HG03439 (cell line): ENCODE results near the gene GIPC2.
"Not testable (repeated sequence)": the region's sequence is repeated elsewhere in the genome, so short reads cannot be mapped to it uniquely, and the experiment has no call there.

Source experiments
- ATAC-seq: cut with Tn5 transposase; IDR thresholded peaks from one replicate; pipeline ENCODE4 v1.9.1; 2021; ENCODE audit warnings: mild to moderate bottlenecking, moderate library complexity; ENCODE audit not compliant: unreplicated experiment

GIPC2 gene

DNA sequence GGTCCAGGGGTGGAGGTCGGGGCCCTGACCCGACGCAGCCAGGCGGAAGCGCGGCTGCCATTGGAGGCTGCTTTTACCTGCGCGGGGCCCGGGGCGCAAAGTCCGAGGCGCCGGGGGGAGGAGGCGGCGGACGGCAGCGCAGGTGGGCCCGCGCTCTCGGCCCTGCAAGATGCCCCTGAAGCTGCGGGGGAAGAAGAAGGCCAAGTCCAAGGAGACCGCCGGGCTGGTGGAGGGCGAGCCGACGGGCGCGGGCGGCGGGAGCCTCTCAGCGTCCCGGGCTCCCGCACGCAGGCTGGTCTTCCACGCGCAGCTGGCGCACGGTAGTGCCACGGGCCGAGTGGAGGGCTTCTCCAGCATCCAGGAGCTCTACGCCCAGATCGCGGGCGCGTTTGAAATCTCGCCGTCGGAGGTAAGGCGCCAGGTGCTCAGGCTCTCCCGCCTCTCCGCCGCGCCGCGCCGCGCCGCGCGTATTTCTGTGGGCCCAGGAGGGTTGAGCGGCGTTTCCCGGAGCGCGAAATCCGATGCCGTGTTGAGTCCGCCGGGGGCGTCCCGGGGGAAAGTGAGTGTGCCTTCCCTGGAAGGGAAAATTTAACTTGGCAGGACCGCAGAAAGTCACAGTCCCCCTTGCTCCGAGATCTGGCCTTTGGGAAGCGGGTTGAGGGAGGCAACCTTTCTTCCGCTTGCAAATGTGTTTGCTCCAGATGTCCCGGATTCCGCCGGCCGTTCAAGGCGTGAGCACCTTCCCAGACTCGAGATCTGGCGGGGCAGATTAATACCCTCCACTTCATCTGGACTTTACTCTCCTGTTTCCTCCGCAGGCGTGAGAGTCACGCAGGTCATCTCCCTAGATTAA, at the start of gene GIPC2:
Gene GIPC2 (plus strand): TSS at position 41 of the 853 bp plus-strand sequence. CDS start 129 bp downstream, at position 170.
- ATAC-seq, result no peak

- ATAC-seq, result no peak
Observed at GRCh38 chr1:77996734-77997133, 49.0 kb upstream of the GIPC2 start.

- not testable (repeated sequence) for ATAC-seq
Observed at GRCh38 chr1:78000536-78000935, 45.2 kb upstream of the GIPC2 start.

DNA sequence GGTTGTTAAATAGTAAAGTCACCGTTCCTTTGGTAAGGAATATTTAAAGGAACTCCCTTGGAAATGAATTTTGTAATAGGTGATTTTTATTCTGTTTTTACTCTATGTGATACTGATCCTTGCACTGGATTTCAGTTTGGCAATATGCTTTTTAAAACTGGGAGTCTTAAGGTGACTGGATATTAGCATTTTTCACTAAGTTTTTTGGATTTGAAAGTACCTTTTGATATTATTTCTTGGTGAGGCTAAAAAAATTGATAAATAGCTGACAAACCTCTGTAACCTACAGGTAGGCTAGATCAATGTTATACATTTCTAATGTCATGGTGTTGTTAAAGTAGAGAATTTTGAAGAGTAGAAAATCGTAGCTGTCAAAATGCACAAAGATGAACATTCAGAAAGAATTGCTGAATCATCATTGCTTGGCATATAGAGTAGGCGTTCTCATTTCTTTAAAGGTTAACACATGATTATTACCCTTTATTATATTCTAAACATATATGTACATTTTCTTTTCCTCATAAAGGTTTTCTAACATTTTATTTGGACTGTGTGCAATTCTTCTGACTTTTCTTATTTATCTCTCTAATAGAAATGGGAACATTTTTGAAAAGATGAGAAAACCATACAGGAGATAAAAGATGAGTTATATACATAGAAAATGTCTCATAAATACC, 42.6 kb upstream of the GIPC2 start:
- no peak for ATAC-seq

DNA sequence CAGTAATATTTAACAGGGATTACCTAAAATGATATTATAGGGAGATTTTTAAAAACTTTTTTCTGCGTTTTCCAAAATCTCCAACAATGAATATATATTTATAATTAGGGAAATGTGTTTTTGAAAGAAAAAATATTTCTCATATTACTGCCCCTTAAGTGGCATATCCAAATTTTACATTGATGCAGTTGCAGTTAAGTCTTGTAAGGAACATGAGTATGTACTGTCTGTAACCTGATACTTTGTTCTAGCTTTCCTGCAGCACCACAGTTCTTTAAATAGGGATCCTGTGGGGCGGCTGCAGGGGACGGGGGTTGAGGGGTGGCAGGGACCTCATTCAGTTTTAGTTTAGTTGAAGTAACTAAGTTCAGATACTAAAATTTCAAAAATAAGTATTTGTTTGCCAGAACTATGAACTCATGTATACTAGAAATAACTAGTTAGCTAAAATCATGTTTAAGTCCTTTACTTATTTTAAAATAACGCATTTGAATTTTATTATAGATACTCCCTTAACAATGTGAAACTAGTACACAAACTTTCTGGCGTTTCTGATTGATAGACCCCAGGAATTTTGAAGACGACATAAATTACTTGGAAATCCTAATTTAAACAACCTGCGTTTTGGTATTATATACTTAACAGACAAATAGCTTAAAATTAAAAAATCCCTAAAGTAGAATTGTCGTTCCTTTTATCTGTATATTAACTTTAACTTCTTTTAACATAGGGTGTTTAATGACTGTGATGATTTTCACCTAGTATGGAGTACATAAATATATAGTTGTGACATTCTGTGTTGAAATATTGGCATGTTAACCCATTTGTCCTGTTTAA, 41.7 kb upstream of the GIPC2 start:
- ATAC-seq, result peak; percentile 52

GRCh38 chr1:78004719-78005447, 40.9 kb upstream of the GIPC2 start, which contains the start of gene DNAJB4:
Gene DNAJB4 (plus strand): TSS chr1:78004939. CDS start chr1:78005111, 172 bp downstream.
- ATAC-seq, result peak; percentile 98

GRCh38 chr1:78005448-78005722, 40.4 kb upstream of the GIPC2 start:
- no peak for ATAC-seq

DNA sequence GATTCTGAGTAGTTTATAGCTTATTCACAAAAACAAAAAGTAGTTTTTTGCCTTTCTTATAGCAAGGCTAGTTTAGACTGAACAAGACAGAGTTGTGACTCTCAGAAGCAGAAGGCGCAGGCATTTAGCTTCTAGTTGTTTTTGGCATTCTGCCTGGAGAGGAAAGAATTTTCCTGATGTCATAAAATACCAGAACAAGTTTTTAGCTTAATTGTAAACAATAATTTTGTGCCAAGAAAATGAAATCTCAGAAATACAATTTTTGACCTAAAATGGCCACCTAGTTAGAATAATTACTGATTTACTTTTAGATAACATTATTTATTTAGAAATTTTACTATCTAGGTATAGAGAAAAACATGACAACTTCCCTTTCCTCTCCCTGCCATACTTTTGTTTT, 40.0 kb upstream of the GIPC2 start:
- ATAC-seq, result no peak

- ATAC-seq, result no peak
Observed at GRCh38 chr1:78006521-78006920, 39.2 kb upstream of the GIPC2 start.

GRCh38 chr1:78007677-78008341, 38.0 kb upstream of the GIPC2 start:
- no peak for ATAC-seq

DNA sequence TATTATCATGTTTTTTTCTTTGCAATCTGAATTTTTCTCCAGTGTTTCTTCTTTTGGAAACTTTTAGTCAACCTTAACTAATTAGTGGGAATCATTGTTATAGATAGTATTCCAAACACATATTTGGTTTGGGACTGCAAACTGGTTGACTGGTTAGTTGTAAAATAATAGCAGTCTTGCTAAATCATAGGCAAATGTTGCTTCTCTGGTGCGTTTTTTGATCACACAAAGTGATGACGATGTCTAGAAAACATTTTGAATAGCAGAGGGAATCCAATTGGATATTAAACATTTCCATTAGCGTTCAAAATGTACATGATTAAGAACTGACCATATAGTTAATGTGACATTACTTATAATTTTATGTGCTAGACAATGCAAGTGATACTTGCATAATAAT, 36.5 kb upstream of the GIPC2 start:
- no peak for ATAC-seq

GRCh38 chr1:78009836-78010235, 35.9 kb upstream of the GIPC2 start:
- ATAC-seq, result no peak

DNA sequence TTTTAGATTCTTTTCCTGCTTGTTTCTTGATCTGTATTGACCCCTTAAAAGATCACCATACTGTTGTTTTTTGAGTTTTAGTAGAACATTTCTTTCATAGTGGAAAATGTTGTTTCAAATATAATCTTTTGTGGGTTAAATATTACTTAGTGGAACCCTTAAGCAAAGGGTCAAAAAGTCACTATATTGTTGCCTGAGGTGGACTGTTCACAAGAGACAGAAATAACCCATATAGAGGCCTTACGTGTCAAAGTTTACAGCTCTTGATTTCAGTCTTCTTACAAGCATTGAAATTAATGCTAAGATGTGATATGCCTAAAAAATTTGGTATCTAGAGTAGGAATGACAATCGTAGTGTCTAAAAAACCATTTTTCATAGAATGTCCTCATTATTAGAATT, 34.7 kb upstream of the GIPC2 start:
- no peak for ATAC-seq

GRCh38 chr1:78015148-78015547, 30.6 kb upstream of the GIPC2 start:
- ATAC-seq, result no peak

DNA sequence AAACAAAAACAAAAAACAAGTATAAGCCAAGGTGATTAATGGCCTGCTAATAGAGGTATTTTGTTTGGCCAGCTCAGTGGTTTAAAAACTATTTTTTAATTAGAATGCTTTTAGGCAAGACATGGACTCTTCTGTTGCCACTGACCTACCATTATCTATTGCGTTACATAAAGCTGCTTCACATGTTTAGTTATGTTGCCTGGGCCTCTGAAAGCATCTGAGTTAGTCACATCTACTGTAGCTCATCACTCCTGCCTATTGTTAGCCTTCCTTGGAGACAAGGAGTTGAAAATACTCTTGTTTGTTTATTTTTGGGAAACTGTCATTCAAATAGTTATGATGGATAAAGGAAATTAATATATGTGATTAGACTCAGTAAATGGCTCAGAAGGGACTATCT, 26.7 kb upstream of the GIPC2 start:
- no peak for ATAC-seq

DNA sequence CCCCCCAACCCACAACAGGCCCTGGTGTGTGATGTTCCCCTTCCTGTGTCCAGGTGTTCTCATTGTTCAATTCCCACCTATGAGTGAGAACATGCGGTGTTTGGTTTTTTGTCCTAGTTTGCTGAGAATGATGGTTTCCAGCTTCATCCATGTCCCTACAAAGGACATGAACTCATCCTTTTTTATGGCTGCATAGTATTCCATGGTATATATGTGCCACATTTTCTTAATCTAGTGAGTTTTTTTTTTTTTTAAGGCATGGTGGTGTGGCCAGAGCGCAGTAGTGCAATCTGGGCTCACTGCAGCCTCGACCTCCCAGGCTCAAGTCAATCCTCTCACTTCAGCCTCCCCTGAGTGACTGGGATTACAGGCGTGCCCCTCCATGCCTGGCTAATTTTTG, 24.6 kb upstream of the GIPC2 start:
- ATAC-seq, result not testable (repeated sequence)

DNA sequence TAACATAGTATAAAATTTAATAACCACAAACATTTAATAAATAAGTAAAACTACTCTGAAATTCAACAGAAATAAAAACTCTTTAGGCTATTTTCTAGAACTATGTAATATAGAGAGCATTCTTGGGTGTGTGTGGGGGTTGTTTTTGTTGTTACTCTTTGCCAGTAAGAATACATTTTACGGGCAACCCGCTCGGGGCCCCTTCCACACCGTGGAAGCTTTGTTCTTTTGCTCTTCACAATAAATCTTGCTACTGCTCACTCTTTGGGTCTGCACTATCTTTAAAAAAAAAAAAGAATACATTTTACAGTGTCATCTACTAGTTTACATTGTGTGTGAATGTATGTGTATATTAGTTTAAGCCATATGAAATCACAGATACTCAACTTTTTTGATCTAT, 16.0 kb upstream of the GIPC2 start:
- no peak for ATAC-seq

GRCh38 chr1:78032996-78033796, 12.6 kb upstream of the GIPC2 start:
- ATAC-seq, result no peak

GRCh38 chr1:78033797-78034172, 12.0 kb upstream of the GIPC2 start:
- no peak for ATAC-seq

DNA sequence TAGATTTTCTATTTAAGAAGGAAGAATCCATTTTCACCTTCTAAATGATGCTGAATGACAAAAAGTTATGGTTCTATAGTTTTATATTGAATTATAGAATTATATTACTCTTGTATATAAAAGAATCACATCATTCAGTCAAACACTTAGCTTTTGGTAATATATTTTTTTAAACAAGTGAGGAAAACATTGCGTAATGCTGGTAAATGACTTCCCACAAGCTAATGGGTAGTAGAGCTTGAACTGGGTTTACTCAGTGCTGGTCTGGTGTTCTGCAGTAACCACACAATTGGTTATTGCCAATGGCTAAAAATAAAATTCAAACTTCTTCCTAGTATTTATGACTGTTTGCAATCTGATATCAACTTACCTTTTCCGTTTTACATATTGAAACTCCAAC, 10.6 kb upstream of the GIPC2 start:
- ATAC-seq, result no peak
